GM12873 (cell line): Measurements from ENCODE around the gene TDP2.

ENCODE experiments used
- TF ChIP-seq, protein P1 (sequence below): IDR thresholded peaks from 2 replicates; pipeline ENCODE4 v1.5.1; 2012; ENCODE audit warnings: low read depth, mild to moderate bottlenecking, moderate library complexity, low read length, control low read depth; ENCODE audit not compliant: insufficient read depth; ENCODE audit errors: missing control alignments

TDP2 gene

DNA sequence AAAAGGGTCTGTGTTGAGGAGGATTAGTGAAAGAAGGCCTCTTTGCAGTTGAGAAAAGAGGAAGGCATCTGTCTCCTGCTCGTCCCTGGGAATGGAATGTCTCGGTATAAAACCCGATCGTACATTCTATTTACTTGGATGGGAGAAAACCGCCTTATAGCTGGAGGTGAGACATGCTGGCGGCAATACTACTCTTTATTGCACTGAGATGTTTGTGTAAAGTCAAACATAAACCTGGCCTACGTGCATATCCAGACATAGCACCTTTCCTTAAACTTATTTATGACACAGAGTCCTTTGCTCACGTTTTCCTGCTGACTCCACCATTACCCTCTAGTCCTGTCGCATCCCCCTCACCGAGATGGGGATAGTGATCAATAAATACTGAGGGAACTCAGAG lies 4.5 kb downstream of the TDP2 start:
- TF ChIP-seq, protein P1, sequence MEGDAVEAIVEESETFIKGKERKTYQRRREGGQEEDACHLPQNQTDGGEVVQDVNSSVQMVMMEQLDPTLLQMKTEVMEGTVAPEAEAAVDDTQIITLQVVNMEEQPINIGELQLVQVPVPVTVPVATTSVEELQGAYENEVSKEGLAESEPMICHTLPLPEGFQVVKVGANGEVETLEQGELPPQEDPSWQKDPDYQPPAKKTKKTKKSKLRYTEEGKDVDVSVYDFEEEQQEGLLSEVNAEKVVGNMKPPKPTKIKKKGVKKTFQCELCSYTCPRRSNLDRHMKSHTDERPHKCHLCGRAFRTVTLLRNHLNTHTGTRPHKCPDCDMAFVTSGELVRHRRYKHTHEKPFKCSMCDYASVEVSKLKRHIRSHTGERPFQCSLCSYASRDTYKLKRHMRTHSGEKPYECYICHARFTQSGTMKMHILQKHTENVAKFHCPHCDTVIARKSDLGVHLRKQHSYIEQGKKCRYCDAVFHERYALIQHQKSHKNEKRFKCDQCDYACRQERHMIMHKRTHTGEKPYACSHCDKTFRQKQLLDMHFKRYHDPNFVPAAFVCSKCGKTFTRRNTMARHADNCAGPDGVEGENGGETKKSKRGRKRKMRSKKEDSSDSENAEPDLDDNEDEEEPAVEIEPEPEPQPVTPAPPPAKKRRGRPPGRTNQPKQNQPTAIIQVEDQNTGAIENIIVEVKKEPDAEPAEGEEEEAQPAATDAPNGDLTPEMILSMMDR, result no peak

DNA sequence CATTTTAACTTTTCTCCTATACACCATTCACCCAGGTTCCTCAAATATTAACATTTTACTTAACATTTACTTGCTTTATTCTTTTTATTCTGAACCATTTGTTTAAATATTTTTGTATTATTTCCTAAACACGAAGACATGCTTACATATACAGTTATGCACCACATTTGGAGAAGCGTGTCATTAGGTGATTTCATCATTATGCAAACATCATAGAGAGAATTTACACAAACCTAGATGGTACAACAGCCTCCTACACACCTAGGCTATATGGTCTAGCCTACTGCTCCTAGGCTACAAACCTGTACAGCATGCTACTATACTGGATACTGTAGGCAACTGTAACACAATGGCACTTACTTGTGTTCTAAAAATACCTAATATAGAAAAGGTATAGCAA lies 6.6 kb downstream of the TDP2 start:
- TF ChIP-seq, protein P1, result no peak

DNA sequence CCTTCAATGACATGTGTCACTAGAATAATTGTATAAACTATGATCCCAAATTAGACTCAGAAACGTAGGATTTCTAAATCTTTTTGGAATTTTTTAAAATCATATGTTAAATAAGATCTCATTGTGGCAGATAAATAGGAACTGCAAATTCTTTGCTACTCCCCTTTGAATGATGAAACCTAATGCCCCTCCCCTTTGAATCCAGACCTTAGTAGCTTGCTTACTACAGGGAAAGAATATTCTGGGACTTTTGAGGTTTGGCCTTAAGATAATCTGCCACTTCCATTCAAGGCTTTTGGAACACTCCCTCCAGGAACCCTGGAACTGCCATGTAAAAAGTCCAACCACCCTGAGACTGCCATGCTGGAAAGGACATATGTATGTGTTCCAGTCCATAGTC lies 7.1 kb downstream of the TDP2 start:
- TF ChIP-seq, protein P1, result no peak

GRCh38 chr6:24658573-24659560 lies 7.8 kb downstream of the TDP2 start:
- TF ChIP-seq, protein P1, result no peak

GRCh38 chr6:24655215-24655614 lies 11.5 kb downstream of the TDP2 start:
- TF ChIP-seq, protein P1, result no peak

DNA sequence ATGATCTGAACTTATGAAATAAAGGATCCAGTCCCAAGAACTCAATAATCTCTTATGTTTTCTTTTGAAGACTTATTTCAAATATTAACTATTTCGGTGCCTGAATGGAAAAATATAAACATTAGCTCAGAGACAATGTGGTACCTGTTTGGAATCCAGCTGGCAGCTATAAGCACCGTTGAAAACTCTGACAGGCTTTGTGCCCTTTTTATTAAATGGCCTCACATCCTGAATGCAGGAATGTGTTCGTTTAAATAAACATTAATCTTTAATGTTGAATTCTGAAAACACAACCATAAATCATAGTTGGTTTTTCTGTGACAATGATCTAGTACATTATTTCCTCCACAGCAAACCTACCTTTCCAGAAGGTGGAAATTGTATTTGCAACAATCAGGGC lies 16.3 kb downstream of the TDP2 start:
- TF ChIP-seq, protein P1, result no peak

- TF ChIP-seq, protein P1, result no peak
Observed at GRCh38 chr6:24649691-24650090, 17.0 kb downstream of the TDP2 start.
